ENCODE measurements around the gene CCR3. TPM values are rescaled to one million over a fixed set of nuclear protein-coding genes. Genes with fewer than 3 reads are reported as not detected.

Gene CCR3
- not detected in 2 replicates for total RNA-seq (2014; rRNA removed; shearing (Covaris generic))
- polyA plus RNA-seq (2016; fragmentation: Nextera tagmentation; extraction: Ambion mirVana): not detected in 2 replicates
- long read RNA-seq: 0 reads

DNA sequence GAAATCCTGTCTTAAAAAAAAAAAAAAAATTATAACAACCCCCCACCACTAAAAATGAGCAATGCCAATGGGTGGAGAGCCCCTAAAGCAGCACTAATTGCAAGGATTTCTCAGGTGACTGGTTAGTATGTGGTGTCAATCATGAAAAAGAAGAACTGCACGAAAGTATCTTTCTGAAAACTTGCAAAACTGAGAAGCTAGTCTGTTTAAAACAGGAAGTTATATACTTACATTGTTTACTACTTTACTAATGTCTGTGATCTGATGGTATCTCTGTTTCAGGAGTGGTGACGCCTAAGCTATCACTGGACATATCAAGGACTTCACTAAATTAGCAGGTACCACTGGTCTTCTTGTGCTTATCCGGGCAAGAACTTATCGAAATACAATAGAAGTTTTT, at the start of gene CCR3:
CCR3 (plus strand) TSS at position 341 of the 400 bp plus-strand sequence. CDS start 22,699 bp downstream, outside the sequence.
- Histone ChIP-seq H3K27ac (ENCODE audit: low read depth) (no peak within 1 kb of the TSS), H3K4me2 (no peak within 1 kb of the TSS), H3K27me3 (ENCODE audit: insufficient read depth) (no peaks in the 10 kb centered on the region), H3K36me3 (ENCODE audit: insufficient read depth) (no peaks in the 10 kb centered on the region), H3K4me1 (ENCODE audit: insufficient read depth) (0 out of 2 replicates have a peak, but pooled peaks cover 8% of the 10 kb centered on the region), H3K79me2 (replicated peaks; ENCODE audit: insufficient read depth) (no peaks in the 10 kb centered on the region), H4K20me1 (replicated peaks; ENCODE audit: insufficient read depth) (no peaks in the 10 kb centered on the region), H3K4me3 (no peak within 1 kb of the TSS), H3F3A (replicated peaks; ENCODE audit: low read depth) (no peaks in the 10 kb centered on the region), H3K9me2 (ENCODE audit: insufficient read depth) (no peaks in the 10 kb centered on the region; the same call in 1 of the 2 replicates), H2AFZ (no peak within 1 kb of the TSS)
- TF ChIP-seq NANOG (IDR thresholded peaks at IDR 0.05; ENCODE audit: borderline replicate concordance): no peak
- TF ChIP-seq POLR2AphosphoS5 (IDR thresholded peaks at IDR 0.05; ENCODE audit: low read depth): no peak
- TF ChIP-seq, protein P1, sequence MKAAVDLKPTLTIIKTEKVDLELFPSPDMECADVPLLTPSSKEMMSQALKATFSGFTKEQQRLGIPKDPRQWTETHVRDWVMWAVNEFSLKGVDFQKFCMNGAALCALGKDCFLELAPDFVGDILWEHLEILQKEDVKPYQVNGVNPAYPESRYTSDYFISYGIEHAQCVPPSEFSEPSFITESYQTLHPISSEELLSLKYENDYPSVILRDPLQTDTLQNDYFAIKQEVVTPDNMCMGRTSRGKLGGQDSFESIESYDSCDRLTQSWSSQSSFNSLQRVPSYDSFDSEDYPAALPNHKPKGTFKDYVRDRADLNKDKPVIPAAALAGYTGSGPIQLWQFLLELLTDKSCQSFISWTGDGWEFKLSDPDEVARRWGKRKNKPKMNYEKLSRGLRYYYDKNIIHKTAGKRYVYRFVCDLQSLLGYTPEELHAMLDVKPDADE (IDR thresholded peaks at IDR 0.05): no peak
- TF ChIP-seq CREB1 (CRISPR knock-in tag; IDR thresholded peaks at IDR 0.05; ENCODE audit: low read depth): no peak
- TF ChIP-seq, protein P2, sequence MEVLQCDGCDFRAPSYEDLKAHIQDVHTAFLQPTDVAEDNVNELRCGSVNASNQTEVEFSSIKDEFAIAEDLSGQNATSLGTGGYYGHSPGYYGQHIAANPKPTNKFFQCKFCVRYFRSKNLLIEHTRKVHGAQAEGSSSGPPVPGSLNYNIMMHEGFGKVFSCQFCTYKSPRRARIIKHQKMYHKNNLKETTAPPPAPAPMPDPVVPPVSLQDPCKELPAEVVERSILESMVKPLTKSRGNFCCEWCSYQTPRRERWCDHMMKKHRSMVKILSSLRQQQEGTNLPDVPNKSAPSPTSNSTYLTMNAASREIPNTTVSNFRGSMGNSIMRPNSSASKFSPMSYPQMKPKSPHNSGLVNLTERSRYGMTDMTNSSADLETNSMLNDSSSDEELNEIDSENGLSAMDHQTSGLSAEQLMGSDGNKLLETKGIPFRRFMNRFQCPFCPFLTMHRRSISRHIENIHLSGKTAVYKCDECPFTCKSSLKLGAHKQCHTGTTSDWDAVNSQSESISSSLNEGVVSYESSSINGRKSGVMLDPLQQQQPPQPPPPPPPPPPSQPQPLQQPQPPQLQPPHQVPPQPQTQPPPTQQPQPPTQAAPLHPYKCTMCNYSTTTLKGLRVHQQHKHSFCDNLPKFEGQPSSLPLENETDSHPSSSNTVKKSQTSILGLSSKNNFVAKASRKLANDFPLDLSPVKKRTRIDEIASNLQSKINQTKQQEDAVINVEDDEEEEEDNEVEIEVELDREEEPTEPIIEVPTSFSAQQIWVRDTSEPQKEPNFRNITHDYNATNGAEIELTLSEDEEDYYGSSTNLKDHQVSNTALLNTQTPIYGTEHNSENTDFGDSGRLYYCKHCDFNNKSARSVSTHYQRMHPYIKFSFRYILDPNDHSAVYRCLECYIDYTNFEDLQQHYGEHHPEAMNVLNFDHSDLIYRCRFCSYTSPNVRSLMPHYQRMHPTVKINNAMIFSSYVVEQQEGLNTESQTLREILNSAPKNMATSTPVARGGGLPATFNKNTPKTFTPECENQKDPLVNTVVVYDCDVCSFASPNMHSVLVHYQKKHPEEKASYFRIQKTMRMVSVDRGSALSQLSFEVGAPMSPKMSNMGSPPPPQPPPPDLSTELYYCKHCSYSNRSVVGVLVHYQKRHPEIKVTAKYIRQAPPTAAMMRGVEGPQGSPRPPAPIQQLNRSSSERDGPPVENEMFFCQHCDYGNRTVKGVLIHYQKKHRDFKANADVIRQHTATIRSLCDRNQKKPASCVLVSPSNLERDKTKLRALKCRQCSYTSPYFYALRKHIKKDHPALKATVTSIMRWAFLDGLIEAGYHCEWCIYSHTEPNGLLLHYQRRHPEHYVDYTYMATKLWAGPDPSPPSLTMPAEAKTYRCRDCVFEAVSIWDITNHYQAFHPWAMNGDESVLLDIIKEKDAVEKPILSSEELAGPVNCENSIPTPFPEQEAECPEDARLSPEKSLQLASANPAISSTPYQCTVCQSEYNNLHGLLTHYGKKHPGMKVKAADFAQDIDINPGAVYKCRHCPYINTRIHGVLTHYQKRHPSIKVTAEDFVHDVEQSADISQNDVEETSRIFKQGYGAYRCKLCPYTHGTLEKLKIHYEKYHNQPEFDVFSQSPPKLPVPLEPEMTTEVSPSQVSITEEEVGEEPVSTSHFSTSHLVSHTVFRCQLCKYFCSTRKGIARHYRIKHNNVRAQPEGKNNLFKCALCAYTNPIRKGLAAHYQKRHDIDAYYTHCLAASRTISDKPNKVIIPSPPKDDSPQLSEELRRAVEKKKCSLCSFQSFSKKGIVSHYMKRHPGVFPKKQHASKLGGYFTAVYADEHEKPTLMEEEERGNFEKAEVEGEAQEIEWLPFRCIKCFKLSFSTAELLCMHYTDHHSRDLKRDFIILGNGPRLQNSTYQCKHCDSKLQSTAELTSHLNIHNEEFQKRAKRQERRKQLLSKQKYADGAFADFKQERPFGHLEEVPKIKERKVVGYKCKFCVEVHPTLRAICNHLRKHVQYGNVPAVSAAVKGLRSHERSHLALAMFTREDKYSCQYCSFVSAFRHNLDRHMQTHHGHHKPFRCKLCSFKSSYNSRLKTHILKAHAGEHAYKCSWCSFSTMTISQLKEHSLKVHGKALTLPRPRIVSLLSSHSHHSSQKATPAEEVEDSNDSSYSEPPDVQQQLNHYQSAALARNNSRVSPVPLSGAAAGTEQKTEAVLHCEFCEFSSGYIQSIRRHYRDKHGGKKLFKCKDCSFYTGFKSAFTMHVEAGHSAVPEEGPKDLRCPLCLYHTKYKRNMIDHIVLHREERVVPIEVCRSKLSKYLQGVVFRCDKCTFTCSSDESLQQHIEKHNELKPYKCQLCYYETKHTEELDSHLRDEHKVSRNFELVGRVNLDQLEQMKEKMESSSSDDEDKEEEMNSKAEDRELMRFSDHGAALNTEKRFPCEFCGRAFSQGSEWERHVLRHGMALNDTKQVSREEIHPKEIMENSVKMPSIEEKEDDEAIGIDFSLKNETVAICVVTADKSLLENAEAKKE (CRISPR knock-in tag; IDR thresholded peaks at IDR 0.05): no peak
- no peak for TF ChIP-seq EZH2phosphoT487 (IDR thresholded peaks at IDR 0.05; ENCODE audit: unreplicated experiment)
- no peak for TF ChIP-seq ZNF114 (CRISPR knock-in tag; IDR thresholded peaks at IDR 0.05)
- Mint-ChIP-seq H3K4me1 (peaks cover 15% of the 10 kb centered on the region), H3K36me3 (ENCODE audit: low read depth) (no peaks in the 10 kb centered on the region), H3K27me3 (ENCODE audit: insufficient read depth, low read depth, poor library complexity) (no peaks in the 10 kb centered on the region), H3K9me3 (no peaks in the 10 kb centered on the region), H3K4me3 (no peak within 1 kb of the TSS), H3K27ac (no peak within 1 kb of the TSS; the same call in 1 of the 2 replicates)
- DNase-seq (ENCODE audit: low spot score): no peak
- ATAC-seq: no peak
